GM21717 (cell line): Measurements from ENCODE around the gene MC1R.
"Not testable (repeated sequence)": the region's sequence is repeated elsewhere in the genome, so short reads cannot be mapped to it uniquely, and the experiment has no call there.

Experiments
- ATAC-seq: cut with Tn5 transposase; IDR thresholded peaks from one replicate; pipeline ENCODE4 v1.9.1; 2021; ENCODE audit warnings: mild to moderate bottlenecking, moderate library complexity; ENCODE audit not compliant: unreplicated experiment

The MC1R gene

DNA sequence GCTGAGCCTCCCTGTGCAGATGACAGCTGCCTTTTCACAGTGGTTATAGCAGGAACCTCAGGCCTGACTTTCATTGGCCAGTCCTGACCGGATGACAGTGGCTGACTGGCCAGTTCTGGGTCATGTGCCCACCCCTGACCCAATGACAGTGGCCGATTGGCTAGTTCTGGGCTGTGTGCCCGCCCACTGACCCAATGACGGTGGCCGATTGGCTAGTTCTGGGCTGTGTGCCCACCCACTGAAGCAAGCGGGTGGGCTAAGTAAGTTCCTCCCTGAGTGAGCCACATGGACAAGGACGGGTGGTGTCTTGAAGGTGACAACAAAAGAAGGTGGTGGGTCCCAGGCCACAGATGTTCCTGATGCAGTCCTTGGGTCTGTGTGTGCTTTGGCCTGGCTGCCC, 39.4 kb downstream of the MC1R start:
- no peak for ATAC-seq

- no peak for ATAC-seq
Observed at GRCh38 chr16:89958596-89958995, 39.9 kb downstream of the MC1R start.

DNA sequence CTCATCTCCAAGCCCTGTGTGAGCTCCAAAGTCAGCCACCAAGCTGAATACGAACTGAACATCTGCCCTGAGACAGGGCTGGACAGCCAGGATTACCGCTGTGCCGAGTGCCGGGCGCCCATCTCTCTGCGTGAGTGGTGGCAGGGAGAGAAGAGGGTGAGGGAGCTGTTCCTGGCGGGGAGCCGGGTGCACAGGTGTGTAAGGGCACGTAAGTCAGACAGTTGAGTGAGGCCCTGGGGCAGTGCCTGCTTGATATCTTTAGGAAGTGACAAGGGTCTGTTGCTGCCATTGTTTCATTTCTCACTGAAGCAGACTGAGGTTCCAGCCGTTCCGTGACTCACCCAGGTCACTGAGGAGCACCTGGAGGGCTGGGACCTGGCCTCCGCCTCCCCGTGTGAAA, 42.3 kb downstream of the MC1R start:
- ATAC-seq: no peak

DNA sequence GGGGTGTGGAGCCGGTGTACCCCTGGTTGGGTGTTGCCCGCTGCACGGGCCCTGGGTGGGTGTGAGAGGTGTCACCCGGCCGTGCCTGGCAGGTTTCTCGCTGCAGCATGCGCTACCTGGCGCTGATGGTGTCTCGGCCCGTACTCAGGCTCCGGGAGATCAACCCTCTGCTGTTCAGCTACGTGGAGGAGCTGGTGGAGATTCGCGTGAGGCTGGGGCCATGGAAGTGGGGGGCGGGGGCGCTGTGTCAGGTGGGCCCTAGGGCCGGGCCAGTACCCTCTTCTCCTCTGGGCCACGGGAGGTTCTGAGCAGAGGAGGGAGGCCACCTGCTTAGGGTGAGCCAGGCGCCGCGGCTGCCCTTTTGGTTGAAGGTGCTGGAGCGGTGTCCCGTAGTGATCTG, 43.3 kb downstream of the MC1R start:
- ATAC-seq: no peak

GRCh38 chr16:89962754-89963498, 44.3 kb downstream of the MC1R start:
- no peak for ATAC-seq

- no peak for ATAC-seq
Observed at GRCh38 chr16:89964201-89964600, 45.5 kb downstream of the MC1R start.

- ATAC-seq: no peak
Observed at GRCh38 chr16:89965447-89966225, 47.0 kb downstream of the MC1R start.

- ATAC-seq: no peak
Observed at GRCh38 chr16:89966756-89967155, 48.1 kb downstream of the MC1R start.

GRCh38 chr16:89967436-89967835, 48.8 kb downstream of the MC1R start:
- ATAC-seq: not testable (repeated sequence)

DNA sequence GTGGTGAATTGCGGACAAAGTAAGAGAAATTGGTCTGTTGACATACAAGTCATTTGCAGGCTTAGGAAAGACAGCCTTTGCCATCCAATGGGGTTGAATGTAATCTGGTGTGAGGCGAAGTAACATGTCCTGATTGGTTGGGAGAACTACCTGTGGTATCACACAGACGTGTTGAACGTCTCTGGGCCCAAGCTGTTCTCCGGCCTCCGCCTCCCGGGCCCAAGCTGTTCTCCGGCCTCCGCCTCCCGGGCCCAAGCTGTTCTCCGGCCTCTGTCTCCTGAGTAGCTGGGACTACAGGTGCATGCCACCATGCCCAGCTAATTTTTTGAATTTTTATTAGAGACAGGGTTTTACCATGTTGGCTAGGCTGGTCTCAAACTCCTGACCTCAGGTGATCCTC, 49.4 kb downstream of the MC1R start:
- ATAC-seq: not testable (repeated sequence)

- ATAC-seq: no peak
Observed at GRCh38 chr16:89969741-89970410, 51.2 kb downstream of the MC1R start.
